Ecto neural progenitor cell (in vitro differentiated cells): ENCODE results near the gene OTUD5.

ENCODE experiments used
- DNase-seq: peaks from one replicate; pipeline ENCODE4 v3.0.0-alpha.2; 2018; ENCODE audit warnings: low spot score

Gene OTUD5

DNA sequence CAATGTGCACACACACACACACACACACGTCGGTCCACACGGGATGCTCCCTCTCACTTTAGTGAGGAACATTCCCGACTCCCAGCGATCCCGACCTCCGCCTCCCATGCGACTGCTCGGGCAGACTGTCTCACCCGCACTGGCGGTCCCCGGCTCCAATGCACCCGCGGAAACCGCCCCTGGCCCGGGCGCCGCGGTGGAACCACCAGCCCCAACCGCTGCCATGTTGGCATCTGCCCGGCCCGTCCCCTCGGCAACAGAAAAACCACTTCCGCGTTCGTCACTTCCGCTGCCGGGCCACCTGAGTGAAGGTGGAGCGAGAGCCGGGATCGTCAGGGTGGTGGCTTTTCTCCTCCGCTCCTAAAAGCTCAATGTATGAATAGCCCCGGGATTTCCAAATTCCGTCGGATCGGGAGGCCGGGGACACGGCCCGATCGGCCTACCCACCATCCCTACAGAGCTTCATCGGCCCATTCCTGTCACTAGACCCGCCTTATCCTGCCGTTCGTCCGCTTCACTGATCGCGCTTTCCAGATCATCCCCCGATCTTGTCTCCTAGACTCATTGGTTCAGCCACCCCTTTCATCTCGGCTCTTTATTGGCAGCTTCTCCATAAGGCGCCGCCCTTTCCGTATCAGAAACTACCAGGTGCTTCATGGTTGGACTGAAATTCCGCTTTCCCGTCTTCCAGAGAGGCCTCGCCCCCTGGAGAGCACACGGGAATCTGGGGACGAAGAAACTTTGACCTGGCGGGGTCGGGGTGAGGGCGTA, 45.8 kb downstream of the OTUD5 start, which contains the start of gene SLC35A2:
TSS of gene SLC35A2 (minus strand) at position 235 of the 771 bp plus-strand sequence. CDS start at position 225, 10 bp downstream.
- DNase-seq, result peak; percentile 83

- DNase-seq, result no peak
Observed at GRCh38 chrX:48910926-48911411, 46.4 kb downstream of the OTUD5 start.

DNA sequence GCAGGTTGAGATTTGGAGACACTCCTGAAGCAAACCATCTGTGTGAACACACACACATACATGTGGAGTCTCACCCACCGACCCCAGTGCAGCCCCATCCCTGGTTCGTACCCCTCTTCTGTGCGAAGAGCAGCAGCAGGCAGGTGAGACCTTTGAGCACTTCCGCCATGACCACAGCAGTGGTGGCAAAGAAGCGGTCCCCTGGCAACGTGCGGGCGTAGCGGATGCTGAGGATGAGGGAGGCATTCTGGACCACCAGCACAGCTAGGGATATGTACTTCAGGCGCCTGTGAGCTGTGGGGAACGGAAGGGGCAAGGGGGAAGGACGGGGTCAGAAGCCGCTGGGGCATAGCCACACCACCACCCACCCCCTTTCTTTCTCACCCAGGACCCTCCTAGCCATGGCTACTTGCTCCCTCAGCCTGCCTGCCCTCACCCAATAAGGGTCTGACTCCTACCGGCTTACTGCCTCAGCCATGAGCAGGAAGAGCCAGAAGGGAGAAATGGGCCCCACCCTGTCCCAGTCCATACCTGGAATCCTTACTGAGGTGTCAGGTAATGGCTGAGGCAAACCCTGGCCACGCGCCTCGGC, 47.6 kb downstream of the OTUD5 start:
- DNase-seq, result no peak

GRCh38 chrX:48908600-48908999, 48.8 kb downstream of the OTUD5 start:
- DNase-seq, result no peak

DNA sequence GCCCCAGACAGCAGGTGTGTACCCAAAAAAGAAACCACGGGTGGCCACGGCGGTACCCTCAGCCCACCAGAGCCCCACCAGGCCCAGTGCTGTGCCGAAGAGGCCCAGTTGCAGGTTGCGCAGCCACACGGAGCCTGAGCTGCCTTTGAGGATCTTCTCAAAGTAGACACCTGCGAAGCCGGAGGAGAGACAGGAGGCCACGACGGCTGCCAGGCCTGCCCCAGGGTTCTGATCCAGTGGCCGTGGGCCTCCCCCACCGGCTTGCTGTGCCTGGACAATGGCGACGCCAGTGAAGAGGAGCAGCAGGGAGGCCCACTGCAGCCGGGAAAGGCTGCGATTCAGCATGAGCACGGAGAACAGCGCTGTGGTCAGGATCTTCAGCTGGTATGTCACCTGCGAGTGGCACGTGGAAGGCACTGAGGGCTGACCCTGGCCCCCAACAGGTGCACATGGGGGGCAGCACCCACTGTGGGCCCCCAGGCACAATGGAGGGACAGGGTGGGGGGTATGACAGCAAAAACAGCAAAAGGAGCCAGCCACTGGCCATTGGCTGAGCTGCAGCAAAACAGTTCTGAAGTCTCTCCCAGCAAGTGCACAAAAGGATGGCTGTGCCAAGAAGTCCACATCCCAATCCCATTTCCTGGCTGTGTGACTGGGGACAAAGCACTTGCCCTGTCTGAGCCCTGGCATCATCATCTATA, 52.2 kb downstream of the OTUD5 start:
- no peak for DNase-seq

DNA sequence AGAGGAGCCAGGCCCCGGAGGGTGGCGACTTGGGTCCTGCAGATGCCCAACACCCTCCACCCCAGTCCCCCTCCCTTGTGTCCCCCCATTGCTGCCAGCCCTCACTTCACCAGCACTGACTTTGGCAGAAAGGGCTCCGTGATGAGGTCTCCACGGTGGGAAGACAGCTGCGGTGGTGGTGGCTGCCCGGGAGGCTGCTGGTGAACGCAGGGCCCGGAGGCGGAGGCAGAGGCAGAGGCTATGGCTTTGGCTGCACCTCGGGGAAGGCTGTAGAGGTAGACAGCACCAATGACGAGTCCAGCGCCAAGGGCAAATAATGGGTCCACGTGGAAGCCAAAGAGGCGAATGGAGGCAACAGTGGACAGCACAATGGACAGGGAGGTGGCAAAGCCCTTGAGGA, 52.8 kb downstream of the OTUD5 start:
- no peak for DNase-seq

- no peak for DNase-seq
Observed at GRCh38 chrX:48904180-48904579, 53.2 kb downstream of the OTUD5 start.

DNA sequence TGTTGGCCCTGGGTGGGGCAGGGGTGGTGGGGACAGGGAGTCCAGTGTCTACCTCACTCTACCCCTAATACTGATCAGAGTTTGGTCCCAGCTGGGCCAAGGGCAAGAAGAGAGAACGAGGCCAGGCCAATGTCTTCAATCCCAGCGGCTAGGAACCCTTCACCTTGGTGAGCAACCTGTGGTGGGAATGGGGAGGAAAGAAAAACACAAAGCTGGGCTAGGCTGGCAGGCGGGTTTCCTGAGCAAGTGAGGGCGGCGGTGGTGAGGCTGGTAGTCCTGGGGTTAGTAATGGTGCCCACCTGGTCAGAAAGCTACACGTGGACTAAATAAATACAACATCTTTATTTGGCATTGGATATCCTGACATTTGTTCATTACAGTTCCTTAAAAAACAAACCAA, 54.1 kb downstream of the OTUD5 start:
- DNase-seq, result no peak

- DNase-seq, result no peak
Observed at GRCh38 chrX:48902776-48903175, 54.6 kb downstream of the OTUD5 start.

- peak; percentile 33 for DNase-seq
Observed at GRCh38 chrX:48902135-48902534, 55.3 kb downstream of the OTUD5 start.

DNA sequence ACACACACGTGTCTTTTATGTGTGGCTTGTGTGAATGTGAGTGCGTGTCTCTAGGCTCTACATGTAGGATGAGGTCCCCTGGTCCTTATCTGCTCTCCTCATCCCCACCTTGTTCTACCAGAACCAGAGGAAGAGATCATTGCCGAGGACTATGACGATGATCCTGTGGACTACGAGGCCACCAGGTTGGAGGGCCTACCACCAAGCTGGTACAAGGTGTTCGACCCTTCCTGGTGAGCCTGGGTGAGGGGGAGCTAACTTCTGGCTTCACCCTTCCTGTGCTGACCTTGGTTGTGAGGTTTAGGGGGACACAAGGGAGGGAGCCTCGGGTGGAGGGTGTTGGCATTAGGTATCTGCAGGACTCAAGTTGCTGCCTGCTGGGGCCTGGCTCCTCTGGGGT, 56.3 kb downstream of the OTUD5 start:
- no peak for DNase-seq

DNA sequence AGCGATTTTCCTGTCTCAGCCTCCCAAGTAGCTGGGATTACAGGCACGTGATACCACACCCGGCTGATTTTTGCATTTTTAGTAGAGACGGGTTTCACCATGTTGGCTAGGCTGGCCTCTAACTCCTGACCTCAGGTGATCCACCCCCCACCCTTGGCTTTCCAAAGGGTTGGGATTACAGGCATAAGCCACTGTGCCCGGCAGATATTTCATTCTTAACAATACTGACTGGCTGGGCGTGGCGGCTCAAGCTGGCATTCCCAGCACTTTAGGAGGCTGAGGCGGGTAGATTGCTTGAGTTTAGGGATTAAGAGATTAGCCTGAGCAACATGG, 58.4 kb downstream of the OTUD5 start:
- no peak for DNase-seq

DNA sequence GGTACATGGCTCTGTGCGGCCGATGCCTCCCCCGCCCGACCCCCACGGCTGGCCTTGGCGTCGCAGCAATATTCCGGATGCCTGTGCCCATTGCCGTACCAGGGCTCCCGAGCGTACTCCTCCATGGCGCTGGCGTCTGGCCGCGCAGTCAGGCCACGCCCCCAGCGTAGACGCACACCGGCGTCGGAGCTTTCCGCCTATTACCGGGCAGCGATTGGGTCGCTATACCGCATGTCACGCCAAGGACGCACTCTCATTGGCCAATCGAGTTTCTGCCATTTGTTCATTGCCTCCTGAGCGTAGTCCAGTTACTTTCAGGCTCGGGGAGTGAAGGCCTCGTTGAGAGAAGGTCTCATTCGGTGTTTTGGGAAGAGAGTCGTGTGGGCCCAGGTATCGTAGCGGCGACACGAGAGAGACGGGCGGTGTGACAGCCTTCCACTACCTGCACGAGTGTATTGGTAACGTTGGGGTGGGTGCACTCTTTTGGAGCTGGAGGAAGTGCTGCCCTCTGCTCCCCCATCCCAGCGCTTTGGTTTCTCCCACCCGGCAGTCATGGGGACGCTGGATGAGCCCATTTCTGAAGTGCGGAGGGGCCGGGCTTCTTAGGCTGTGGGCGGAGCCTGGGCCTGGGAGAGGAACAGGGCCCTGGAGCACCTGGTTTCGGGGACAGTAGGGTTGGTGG, 59.6 kb downstream of the OTUD5 start, which contains the start of the genes PQBP1 and TIMM17B:
TSS of gene PQBP1 (plus strand) at position 306 of the 682 bp plus-strand sequence. CDS start 580 bp downstream, outside the sequence.
TSS of gene TIMM17B (minus strand) at position 144 of the 682 bp plus-strand sequence. CDS start at position 125, 19 bp downstream.
- peak; percentile 90 for DNase-seq

DNA sequence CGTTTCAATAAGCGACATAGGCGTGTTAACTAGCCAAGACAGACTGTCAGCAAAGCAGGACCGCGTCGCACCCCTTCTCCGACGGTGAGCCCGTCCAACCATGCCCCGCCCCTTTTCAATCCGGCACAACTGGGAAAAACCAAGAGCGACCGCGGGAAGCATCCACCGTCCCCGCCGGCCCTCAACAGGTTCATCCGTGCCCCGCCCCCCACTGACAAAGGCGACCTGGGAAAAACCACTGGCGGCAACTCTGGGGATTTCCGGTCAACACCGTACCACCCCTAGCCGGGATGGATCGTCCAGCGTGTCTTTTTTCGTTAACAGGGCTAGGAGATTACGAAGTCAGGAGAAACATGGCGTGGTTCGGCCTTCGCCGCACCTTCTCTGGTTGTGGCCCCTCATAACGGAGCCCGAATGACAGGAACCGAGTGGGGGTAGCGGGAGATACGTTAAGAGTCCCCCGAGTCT, 60.2 kb downstream of the OTUD5 start:
- peak; percentile 84 for DNase-seq

- no peak for DNase-seq
Observed at GRCh38 chrX:48896611-48897011, 60.8 kb downstream of the OTUD5 start.

DNA sequence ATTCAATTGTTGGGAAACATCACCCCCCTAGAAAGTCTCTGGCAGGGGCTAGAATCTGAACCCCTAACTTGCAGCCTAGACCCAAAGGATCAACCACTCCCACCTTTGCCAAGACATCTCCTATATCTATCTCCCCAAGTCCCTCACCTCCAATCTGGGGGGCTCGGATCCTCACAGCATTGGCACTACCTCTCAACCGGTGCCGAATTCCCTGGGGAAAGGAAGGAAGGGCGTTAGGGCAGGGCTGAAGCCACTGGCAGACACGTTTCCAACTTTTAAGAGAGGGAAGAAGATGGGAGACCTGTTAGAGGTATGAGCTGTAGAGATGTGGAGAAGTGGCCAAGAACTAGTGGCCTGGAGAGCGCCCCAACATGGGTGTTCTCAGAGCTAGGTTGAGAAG, 62.5 kb downstream of the OTUD5 start:
- DNase-seq, result no peak

DNA sequence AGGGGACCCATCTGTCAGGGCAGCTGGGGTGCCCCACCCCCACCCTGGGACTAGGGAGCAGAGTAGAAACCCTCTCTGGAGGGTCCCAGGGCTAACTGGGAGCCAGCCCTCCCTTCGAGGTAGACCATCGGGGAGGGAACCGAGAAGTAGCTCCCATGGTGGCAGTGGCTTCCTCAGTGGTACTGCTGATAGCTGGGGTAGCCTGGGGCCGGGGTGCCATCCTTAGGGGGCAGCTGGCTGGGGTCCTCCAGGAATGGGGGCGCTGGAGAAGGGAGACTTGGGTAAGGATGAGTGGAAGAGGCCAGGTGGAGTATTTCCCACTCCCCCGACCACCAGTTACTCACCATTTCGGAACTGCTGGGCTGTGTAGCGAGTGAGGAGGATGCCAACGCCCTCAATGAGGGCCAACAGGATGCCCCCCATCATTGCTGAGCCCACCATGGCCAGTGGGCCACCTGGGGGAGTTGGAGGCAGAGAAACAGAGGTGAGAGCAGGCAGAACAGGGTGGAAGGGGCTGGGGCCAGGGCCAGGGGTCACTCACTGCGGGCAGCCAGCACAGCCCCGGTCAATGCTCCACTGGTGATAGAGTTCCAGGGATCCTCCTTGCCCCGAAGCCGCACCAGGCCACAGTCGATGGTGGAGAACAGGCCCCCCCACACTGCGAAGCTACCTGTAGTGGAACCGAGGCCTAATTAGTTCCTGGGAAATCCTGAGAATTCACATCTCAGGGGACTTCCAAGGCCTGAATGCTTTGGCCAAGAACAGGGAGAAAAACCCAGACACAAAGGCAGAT, 63.7 kb downstream of the OTUD5 start:
- DNase-seq, result no peak

DNA sequence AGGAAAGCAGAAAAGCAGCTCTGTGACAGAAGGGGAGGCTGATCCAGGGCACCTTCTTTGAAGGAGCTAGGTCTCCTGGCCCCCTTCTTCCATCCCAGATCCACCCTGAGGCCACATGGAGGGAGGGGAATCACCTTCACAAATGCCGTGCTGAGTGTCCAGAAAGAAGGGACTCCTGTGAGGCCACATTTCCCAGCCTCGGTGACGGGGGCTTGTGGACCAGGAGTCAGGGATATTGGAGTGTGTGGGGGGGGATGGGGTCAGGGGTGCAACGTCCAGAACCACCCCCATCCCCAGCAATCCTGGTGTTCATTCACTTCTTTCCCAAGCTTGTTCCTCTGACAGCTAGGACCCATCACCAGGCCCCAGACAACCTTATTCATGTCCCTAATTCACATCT, 64.5 kb downstream of the OTUD5 start:
- DNase-seq, result no peak

GRCh38 chrX:48891402-48892288, 65.8 kb downstream of the OTUD5 start:
- DNase-seq, result peak; percentile 85

DNA sequence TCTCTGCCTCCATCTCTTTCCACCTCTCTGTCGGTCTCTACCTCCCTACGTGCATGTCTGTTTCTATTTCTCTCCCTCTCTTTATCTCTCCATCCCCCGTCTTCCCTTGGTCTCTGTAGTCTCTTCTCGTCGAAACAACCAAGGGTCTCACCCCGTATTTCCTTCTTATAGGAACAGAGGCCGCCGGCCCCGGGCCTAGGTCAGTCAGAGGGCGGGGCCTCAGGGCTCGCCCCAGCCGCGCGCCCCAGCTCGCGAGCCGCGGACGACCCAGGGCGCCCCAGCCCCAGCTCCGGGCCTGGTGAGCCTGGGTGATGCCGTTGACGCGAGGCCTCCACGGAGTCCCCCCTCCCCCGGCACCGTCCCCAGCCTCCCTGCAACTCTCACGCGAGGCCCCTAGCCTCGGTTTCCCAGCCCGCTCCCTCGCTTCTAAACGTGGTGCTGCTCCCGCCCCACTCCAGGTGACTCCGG, 66.4 kb downstream of the OTUD5 start:
- no peak for DNase-seq
